Measurements from ENCODE around the gene EZR.

- TF ChIP-seq CTCF (IDR thresholded peaks at IDR 0.05; ENCODE audit: low read length) (no peak), EZH2 (optimal IDR thresholded peaks at IDR 0.05; ENCODE audit: low read depth, low read length) (no peak)
Measured at GRCh38 chr6:158739673-158740072, 79.5 kb downstream of the EZR start.
